NCI-H1930 (cell line): ENCODE measurements around the gene SLC12A9.

Experiments
- DNase-seq, 2 experiments: peaks; one replicate each; lab custom pipeline; 2025; lab: John Stamatoyannopoulos, UW

Gene SLC12A9

DNA sequence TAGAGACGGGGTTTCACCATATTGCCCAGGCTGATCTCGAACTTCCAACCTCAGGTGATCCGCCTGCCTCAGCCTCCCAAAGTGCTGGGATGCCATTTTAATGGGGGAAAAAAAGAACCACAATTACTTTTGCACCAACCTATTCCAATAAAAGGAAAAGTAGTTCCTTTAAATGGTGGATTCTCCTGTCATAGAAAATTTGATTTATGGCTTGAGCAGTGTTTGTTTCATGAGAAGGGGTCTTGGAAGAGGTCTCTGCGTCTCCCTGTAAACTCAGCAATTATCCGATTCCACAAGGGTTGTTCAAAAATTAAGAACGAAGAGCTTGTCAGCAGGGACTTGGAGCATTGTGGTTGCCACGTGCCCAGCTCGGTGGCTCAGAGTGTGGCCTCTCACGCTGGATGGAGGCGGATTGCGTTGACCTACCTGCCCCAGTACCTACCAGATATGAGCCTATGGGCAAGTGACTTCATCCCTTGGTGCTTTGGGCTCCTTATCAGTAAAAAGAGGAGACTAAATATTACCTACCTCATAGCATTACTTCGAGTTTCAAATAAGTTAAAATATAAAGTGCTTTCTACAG, 11.8 kb downstream of the SLC12A9 start:
- DNase-seq, result no peak

DNA sequence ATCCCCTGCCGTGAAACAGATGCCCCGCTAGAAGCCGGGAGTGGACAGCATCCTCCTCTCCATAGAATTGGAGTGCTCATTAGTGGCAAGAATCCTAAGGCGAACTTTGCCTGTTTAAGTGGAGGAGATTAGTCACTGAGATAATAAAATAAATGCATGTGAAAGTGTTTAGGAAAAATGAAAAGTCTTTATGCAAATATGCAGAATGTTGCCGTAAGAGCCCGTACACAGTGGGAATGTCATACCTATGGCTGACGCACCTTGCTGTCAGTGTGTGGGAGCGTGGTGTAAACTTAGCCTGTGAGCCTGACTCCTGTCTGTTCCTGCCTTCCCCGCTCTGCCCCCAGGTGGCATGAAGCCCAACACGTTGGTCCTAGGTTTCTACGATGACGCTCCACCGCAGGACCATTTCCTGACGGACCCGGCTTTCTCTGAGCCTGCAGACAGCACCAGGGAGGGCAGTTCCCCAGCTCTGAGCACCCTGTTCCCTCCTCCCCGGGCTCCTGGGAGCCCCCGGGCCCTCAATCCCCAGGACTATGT, 12.9 kb downstream of the SLC12A9 start:
- no peak for DNase-seq

DNA sequence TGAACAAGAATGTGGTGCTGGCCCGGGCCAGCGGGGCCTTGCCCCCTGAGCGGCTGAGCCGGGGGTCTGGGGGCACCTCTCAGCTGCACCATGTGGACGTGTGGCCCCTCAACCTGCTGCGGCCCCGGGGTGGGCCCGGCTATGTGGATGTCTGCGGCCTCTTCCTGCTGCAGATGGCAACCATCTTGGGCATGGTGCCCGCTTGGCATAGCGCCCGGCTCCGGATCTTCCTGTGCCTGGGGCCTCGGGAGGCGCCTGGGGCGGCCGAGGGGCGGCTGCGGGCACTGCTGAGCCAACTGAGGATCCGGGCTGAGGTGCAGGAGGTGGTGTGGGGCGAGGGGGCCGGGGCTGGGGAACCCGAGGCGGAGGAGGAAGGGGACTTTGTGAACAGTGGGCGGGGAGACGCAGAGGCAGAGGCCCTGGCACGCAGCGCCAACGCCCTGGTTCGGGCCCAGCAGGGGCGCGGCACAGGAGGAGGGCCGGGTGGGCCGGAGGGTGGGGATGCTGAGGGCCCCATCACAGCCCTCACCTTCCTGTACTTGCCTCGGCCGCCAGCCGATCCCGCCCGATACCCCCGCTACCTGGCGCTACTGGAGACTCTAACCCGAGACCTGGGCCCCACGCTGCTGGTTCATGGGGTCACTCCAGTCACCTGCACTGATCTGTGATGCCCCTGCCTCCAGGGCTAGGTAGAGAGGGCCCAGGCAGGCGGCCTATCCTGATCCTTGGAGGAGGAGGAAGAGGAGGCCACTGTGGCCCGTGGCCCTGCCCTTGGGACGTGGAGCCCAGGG, 13.6 kb downstream of the SLC12A9 start:
- no peak for DNase-seq

DNA sequence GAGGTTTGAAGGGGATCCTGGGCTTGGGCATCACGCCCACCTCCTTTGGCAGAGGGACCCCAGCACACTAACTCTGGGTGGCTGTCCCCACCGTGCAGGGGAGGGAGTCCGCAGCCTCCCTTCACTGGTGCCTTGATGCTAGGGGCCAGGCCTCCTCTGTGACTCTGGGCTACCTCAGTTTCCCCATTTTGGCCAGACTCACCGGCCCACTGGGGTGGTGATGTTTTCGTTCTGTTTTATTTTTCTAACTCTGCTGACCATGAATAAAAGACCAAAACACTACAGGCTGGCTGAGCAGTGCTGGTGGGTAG, 14.2 kb downstream of the SLC12A9 start:
- DNase-seq, result no peak

DNA sequence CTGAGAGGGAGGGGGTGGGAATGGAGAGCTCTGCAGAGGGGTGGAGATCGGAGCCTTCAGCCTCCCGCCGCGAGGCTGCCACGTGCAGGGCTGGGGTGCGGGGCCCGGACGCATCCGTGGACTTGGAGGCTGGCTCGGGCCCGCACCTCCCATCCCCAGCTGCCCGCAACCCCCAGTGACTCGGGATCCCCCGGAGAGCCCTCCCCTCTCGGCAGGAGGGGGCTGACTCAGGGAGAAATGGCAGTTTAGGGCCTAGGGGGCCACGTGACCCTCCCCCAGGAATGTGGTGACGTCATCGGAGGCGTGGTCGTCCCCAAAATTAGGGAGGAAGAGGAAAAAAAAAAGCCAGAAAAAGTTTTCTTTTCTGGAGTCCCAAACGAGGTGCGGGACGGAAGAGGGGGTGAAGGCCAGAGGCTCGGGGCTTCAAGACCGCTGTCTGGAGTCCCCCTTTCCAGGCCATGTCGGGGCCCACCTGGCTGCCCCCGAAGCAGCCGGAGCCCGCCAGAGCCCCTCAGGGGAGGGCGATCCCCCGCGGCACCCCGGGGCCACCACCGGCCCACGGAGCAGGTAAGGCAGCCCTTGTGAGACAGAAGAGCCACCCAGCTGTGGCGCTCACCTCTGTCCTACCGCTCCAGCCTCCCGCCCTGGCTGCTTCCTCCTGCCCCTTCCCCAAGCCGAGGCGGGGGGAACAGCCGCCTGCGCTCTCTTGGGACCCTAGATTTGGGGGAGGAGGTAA, 14.7 kb downstream of the SLC12A9 start, which contains the start of gene TRIP6:
Gene TRIP6 (plus strand): TSS at position 348 of the 736 bp plus-strand sequence. CDS start 111 bp downstream, at position 459.
- no peak for DNase-seq

DNA sequence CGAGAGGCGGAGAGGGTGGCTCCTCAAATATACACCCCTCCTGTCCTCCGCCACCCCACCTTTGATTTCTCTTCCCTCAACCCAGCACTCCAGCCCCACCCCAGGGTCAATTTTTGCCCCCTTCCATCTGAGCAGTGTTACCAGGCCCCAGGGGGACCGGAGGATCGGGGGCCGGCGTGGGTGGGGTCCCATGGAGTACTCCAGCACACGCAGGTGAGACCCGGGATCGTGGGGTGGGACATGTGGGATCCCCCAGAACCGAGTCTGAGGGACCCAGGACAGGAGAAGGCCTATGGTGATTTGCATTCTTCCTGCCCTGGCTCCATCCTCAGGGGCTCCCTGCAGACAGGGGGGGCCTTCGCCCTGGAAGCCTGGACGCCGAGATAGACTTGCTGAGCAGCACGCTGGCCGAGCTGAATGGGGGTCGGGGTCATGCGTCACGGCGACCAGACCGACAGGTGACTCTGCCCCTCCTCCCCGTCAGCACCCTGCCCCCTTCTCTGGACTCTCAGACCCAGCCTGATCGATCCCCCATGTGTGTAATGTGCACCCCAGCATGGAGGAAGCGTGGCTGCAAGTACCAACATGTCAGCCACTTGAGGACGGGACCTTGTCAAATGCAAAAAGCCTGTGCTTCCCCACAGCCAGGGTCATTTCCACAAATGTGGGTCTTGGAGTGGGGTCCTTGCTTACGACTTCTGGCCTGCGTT, 15.4 kb downstream of the SLC12A9 start:
- DNase-seq, result no peak

DNA sequence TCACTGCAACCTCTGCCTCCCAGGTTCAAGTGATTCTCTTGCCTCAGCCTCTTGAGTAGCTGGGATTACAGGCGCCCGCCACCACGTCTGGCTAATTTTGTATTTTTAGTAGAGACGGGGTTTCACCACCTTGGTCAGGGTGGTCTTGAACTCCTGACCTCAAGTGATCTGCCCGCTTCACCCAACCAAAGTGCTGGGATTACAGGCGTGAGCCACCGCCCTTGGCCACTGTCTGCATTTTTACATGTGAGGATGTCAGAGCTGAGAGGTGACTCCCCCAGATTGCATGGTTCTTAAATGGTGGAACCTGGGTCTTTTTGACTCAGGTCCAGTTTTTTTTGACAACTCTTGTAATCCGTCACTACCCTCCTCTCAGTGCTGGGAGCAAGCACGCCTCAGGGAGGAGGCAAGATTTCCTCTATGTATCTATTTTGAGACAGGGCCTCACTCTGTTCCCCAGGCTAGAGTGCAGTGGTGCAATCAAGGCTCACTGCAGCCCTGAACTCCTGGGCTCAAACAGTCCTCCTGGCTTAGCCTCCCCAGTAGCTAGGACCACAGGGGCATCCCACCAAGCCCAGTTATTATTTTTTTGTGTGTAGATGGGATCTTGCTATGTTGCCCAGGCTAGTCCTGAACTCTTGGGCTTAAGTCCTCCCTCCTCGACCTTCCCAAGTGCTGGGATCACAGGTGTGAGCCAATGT, 21.2 kb downstream of the SLC12A9 start:
- DNase-seq, result no peak

DNA sequence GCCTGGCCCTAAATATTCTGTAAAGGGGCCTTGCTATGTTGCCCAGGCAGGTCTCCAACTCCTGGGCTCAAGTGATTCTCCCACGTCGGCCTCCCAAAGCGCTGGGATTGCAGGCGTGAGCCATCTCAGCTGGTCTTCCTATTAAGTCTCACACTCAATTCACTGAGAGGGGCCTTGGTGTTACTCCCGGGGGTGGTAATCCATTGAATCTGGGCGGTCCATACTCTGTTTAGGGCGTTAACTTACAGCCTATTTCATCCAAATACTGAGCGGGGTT, 21.7 kb downstream of the SLC12A9 start:
- DNase-seq, result no peak

DNA sequence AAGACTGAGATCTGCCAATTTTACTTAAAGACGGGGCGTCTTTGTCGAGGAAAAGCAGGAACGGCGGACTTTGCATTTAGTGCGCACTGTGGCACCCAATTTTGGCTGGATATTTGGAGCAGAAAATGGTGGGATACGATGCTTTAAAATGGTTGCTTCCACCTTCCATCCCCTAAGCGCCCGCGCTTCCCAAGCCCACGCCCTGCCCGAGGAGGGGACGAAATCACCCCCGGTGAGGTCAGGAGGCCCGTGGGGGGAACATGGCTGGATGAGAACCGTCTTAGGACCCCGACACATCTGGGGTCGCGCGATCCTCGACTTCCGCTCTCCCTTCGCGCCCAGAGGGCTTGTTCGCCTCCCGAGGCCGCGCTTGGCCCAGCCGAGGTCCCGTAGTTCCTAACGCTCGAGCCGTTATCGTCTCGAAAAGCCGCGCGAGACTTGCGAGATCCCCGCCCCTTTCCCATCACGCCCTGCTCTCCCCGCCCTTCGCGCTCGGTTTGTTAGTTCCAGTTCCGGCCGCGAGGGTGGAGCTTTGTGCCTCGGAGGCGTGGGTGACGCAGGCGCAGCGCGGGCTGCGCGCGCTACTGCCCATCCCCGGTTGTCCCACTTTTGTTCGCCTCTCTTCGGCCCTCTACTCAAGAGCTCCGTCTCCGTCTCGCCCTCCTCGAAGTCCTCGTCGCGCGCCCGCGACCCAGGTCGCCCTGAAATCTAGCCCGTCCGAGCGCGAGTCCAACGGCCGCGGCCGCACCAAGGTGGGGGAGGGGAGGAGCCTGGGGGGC, 22.3 kb downstream of the SLC12A9 start, which contains the start of gene SRRT:
Gene SRRT (plus strand): TSS at position 527 of the 779 bp plus-strand sequence. CDS start 488 bp downstream, outside the sequence.
- peak; percentile 99 to 100 for DNase-seq

DNA sequence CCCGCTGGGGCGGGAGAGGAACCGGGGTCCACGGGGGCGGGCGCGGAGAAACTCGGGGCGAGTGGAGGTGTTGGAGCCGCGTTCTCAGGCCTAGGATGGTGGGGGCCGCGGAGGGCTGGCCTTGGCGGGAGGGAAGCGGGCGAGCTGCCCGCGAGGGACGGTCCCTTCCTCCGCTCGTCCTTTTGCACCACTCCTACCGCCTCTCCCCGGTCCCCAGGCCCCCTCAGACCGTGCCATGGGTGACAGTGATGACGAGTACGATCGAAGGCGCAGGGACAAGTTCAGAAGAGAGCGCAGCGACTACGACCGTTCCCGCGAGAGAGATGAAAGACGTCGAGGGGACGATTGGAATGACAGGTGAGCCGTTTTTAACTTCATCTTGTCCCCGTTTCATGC, 22.8 kb downstream of the SLC12A9 start:
- no peak for DNase-seq

DNA sequence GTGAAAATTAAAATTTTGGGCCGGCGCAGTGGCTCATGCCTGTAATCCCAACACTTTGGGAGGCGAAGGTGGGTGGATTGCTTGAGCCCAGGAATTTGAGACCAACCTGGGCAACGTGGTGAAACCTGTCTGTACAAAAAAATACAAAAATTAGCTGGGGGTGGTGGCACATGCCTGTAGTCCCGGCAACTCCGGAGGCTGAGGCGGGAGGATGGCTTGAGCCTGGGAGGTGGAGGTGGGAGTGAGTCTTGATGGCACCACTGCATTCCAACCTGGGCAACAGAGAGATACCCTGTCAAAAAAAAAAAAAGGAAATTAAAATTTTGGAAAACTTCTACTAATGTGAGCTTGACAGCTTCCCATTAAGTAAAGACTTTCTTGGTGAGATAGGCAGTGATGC, 25.5 kb downstream of the SLC12A9 start:
- DNase-seq, result no peak

DNA sequence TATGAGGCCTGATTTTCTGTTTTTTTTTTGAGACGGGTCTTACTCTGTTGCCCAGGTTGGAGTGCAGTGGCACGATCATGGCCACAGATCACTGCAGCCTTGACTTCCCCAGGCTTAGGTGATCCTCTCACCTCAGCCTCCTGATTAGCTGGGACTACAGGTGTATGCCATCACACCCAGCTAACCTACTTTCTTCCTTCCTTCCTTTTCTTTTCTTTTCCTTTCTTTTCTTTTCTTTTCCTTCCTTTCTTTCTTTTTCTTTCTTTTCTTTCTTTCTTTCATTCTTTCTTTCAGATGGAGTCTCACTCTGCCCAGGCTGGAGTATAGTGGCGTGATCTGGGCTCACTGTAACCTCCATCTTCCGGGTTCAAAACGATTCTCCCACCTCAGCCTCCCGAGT, 26.2 kb downstream of the SLC12A9 start:
- DNase-seq, result no peak

DNA sequence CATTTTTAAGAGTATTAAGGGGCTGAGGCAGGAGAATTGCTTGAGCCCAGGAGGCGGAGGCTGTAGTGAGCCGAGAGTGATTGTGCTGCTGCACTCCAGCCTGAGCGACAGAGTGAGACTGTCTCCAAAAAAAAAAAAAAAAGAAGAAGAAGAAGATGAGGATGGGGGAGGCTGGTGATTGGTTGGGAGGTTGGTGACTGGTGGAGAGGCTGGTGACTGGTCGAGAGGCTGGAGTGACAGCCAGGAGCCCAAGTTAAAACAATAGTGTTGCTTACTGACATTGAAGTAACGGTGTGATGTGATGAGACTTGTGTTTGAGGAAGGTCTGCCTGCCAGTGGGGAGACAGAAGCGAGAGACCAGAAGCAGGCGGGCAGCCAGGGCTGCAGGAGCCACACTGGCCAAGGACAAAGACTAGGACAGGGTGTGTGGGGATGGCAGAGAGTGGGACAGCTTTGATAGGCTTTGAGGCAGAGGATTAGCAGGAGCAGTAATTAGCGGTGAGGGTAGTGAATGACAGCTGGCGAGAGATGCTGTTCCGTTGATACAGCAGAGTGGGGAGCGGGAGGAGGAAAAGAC, 27.3 kb downstream of the SLC12A9 start:
- no peak for DNase-seq

DNA sequence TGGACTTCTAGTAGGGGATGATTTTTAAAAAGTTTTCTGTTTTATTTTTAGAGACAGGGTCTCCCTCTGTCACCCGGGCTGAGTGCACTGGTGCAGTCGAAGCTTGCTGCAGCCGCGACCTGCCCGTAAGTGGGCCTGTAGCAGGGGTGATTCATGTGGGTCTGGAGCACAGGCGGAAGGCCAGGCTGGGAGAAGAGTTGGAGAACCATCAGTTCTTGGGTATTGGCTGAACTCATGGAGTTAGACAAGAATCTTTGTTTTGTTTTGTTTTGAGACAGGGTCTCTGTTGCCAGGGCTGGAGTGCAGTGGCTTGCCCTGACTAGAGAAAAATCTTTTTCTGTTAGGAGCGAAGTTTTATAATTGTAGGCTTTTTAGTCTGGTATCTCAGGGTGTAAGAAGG, 28.1 kb downstream of the SLC12A9 start:
- no peak for DNase-seq

DNA sequence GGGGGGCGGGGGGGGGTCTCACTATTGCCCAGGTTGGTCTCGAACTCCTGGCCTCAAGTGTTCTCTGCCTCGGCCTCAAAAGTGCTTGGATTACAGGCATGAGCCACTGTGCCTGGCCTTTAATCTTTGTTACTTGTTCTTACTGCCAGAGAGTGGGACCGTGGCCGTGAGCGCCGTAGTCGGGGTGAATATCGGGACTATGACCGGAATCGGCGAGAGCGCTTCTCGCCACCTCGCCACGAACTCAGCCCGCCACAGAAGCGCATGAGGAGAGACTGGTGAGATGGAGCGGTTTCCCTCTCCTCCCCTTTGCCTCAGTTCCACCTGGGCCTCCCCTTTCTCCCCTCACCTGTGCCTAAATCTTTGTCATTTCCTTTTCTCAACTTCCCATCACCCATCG, 28.6 kb downstream of the SLC12A9 start:
- no peak for DNase-seq

DNA sequence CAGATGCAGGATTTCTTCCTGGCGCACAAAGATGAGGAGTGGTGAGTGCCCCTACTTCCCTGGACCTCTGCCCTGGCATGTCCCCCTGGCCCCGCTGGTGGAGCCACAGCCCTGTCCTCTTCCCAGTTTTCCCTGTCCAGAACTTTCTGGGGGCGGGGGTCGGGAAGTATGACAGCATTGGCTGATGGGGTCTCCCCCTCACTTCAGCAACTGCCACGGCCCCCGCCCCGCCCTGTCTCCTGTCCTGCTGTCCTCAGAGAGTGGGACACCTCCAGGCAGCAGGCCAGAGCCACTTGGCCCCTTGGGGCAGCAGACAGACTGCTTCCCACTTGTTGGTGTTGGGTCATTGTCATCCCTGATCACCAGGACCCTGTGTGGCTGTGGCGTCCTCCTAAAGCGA, 29.7 kb downstream of the SLC12A9 start:
- DNase-seq, result no peak

DNA sequence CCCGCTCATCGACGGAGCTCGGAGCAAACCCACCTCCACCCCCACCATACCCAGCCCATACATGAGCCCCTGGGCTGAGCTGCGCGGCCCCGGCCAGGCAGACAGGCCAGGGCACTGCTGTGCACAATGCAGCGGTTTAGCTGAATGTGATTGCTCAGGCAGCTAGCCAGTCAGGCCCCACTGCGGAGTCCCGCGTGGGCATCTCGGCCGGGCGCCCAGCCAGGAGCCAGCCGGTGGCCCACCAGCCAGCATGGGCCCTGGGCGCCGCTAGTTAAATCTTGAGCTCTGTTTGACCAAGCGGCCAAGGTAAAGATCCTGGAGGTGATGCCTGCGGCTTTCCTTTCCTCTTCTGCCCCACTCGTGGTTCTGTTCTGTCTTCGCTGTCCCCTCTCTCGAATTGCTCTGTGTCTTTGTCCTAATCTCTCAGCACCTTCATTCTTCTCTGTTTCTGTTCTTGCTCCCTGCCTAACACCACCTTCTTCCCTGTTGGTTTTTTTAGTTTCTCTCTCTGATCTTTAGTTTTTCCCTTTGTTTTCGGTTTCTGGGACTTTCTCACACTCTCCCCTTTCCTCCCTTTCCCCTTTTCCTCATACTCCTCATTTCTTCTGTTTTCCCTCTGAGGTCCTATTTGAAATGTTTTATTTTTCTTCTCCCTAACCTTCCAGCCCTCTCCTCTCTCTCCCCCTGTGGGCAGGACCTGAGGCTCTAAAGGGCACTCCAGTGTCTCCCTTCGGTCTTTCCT, 30.4 kb downstream of the SLC12A9 start:
- no peak for DNase-seq

DNA sequence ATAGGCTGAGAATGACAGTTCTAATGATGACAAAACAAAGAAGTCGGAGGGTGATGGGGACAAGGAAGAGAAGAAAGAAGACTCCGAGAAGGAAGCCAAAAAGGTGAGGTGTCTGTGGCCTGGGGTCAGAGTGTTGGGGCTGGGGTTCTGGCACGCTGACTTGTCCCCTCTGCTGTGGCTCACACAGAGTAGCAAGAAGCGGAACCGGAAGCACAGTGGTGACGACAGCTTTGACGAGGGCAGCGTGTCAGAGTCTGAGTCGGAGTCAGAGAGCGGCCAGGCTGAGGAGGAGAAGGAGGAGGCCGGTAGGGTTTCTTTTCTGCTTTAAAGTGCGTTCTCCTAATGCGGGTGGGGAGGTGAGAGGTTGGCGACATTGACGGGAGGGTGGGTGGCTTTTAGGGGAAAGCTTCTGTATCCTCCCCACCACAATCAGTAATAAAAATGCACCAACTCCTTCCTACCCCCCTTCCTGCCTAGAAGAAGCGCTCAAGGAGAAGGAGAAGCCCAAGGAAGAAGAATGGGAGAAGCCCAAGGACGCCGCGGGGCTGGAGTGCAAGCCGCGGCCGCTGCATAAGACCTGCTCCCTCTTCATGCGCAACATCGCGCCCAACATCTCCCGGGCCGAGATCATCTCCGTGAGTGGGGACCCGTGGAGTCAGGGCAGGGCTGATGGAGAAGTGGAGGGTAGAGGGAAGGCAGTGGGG, 32.4 kb downstream of the SLC12A9 start:
- DNase-seq, result no peak

DNA sequence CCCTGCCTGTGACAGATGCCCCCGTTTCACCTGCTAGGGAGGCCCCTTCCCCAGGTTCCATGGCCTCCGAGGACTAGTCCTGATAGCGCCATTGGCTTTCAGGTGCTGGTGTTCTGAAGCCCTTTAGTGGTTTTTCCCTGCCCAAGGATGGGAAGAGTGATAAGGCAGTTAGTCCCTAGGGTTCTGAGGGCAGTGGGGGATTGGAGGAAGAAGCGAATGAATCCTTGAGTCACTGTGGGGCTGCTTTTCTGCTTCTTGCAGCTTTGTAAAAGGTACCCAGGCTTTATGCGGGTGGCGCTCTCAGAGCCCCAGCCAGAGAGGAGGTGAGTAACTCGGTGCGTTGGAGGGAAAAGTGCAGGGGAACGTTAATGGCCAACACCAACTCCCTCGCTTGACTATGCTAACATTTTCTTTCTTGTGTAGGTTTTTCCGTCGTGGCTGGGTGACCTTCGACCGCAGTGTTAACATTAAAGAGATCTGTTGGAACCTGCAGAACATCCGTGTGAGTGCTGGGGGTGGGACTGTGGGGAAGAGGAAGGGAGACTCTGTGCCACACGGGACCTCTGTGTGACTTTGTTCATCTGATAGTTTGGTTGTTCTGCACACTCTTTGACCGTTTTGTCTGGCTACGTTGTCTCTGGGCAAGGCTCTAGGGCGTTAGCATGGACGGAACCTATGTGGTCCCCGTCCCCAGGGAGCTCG, 33.1 kb downstream of the SLC12A9 start:
- no peak for DNase-seq
